Measurements from ENCODE around the gene PLOD1.
A peak's percentile ranks its signal among the peaks of the same experiment; 100 is the strongest.

Gene PLOD1

DNA sequence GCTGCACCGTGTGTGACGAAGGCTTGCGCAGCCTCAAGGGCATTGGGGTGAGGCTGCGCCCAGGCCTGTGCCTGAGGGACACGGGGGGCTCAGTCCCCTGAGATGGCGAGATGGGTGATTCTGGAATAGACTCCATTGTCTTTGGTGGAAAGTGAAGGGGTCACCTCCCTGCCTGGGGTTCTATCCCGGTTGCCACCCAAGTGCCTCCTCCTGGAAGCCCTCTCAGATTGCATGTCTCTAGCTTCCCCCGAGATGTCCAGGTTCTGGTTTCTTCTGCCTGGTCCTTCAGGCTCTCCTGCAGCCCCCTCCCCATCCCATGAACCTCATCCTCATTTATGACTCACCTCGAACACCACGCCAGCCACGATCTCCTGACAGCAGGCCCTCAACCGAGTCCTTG is 23.4 kb downstream of the PLOD1 start:
- H3K4me3 ChIP-seq (ENCODE audit: low read length): no peak overlapping the region
- TF ChIP-seq, protein P1, sequence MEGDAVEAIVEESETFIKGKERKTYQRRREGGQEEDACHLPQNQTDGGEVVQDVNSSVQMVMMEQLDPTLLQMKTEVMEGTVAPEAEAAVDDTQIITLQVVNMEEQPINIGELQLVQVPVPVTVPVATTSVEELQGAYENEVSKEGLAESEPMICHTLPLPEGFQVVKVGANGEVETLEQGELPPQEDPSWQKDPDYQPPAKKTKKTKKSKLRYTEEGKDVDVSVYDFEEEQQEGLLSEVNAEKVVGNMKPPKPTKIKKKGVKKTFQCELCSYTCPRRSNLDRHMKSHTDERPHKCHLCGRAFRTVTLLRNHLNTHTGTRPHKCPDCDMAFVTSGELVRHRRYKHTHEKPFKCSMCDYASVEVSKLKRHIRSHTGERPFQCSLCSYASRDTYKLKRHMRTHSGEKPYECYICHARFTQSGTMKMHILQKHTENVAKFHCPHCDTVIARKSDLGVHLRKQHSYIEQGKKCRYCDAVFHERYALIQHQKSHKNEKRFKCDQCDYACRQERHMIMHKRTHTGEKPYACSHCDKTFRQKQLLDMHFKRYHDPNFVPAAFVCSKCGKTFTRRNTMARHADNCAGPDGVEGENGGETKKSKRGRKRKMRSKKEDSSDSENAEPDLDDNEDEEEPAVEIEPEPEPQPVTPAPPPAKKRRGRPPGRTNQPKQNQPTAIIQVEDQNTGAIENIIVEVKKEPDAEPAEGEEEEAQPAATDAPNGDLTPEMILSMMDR (conservative IDR thresholded peaks at IDR 0.05; ENCODE audit: low read depth, low read length): no peak
- no peak for DNase-seq (ENCODE audit: low read depth)

DNA sequence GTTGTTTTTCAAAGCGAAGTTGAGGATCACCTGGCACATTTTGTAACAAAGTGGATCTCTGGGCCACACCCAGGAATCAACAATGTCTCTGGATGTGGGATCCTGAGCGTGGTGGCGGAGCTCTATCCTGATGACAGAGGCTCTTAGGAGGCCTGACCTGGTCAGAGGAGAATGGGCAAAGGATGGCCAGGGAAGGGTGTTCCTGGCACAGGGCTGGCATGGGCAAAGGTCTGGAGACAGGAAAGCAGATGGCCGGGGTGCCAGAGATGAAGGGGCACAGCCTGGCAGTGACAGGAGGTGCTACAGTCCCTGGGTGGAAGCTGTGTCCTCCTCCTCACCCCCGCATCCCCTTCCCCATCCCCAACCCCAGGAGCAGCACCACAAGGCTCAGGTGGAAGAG is 25.8 kb downstream of the PLOD1 start:
- no peak overlapping the region for H3K4me3 ChIP-seq (ENCODE audit: low read length)
- DNase-seq (ENCODE audit: low read depth): no peak
- TF ChIP-seq, protein P1 (conservative IDR thresholded peaks at IDR 0.05; ENCODE audit: low read depth, low read length): no peak

DNA sequence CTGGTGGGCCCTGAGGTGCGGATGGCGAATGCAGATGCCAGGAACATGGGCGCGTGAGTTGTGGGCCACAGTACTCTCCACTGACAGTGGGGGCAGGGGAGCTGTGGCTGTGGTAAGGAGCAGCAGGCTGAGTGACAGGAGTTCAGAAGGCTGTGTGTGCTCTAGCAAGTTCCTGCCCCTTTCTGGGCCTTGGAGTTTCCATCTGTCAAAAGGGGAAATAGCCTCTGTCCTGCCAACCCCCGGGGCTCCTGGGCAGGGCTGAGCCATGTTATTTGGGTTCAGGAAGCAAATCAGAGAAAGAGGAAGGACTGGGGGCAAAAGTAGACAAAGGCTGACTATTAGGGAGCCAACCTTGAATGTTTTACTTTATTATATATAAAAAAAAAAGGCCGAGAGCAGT is 26.2 kb downstream of the PLOD1 start:
- TF ChIP-seq, protein P1 (conservative IDR thresholded peaks at IDR 0.05; ENCODE audit: low read depth, low read length): no peak
- no peak overlapping the region for H3K4me3 ChIP-seq (ENCODE audit: low read length)
- no peak for DNase-seq (ENCODE audit: low read depth)

DNA sequence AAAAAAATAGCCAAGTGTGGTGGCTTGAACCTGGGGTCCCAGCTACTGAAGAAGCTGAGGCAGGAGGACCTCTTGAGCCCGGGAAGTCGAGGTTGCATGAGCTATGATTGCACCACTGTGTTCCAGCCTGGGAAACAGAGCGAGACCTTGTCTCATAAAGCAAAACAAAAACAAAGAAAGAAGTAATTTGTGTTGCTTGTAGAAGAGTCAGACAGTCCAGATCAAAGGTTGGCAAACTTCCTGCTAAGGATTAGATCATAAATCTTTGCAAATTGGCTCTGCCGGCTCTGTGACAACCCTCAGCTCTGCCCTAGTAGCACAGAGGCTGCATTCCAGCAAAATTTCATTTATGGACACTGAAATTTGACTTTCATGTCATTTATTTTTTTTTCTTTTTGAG is 26.7 kb downstream of the PLOD1 start:
- DNase-seq (ENCODE audit: low read depth): peak; percentile 40
- TF ChIP-seq, protein P1 (conservative IDR thresholded peaks at IDR 0.05; ENCODE audit: low read depth, low read length): no peak
- H3K4me3 ChIP-seq (ENCODE audit: low read length): no peak overlapping the region

DNA sequence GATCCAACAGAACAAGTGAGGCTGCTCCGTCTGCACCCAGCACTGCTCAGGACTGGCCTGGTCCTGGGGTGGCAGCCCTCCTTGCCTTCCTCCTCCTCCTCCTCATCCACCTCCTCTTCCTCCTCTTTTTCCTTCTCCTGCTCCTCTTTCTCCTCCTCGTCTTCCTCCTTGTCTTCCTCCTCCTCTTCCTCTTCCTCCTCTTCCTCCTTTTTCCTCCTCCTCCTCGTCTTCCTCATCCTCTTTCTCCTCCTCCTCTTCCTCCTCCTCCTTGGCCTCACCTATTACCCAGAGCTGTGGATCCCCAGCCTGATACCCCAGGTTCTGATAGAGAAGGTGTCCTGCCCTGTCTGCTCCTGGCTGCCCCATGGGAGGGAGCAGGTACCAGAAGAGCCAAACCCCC is 29.1 kb downstream of the PLOD1 start:
- no peak for DNase-seq (ENCODE audit: low read depth)
- TF ChIP-seq, protein P1 (conservative IDR thresholded peaks at IDR 0.05; ENCODE audit: low read depth, low read length): no peak
- no peak overlapping the region for H3K4me3 ChIP-seq (ENCODE audit: low read length)

DNA sequence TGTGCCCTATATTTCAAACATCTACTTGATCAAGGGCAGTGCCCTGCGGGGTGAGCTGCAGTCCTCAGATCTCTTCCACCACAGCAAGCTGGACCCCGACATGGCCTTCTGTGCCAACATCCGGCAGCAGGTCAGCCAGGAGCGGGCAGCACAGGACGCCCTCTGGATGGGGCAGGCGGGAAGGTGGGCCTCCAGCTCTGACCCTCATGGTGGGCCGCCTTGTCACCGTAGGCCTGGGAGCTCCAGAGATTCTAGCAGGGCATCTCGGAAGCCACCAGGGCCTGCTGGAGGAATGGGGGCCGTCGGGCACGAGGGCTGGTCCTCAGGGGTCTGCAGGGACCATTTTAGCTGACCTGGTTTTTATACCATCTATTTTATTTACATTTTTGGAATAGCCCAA is 30.1 kb downstream of the PLOD1 start:
- TF ChIP-seq, protein P1 (conservative IDR thresholded peaks at IDR 0.05; ENCODE audit: low read depth, low read length): no peak
- no peak for DNase-seq (ENCODE audit: low read depth)
- H3K4me3 ChIP-seq (ENCODE audit: low read length): no peak overlapping the region

DNA sequence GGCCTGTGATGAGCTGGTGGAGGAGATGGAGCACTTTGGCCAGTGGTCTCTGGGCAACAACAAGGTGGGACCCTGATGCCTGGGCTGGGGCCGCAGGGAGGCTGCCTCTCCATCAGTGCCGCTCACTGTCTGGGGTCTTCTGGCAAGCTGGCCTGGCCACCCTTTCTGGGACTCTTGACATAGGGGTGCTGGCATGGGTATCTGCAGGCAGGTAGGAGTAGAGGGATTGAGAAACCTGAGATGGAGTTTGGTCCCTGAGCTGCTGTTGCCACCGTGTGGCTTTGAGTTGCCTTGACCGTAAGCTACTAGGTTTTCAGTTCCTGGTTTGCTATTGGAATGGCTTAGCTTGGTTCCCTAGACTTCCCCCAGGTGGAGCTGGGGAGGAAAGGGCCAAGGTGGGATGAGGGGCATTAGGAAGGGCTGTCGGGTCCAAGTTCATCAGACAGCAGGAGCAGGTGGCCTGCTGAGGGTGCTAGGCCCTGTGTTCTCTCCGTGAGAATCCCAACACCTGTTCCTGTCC is 32.6 kb downstream of the PLOD1 start:
- TF ChIP-seq, protein P1 (conservative IDR thresholded peaks at IDR 0.05; ENCODE audit: low read depth, low read length): peak; percentile 64
- peak; percentile 7 for DNase-seq (ENCODE audit: low read depth)

More for the DNA sequence above, 32.6 kb downstream of the PLOD1 start:
- H3K4me3 ChIP-seq (ENCODE audit: low read length): no peak overlapping the region

All from retinal pigment epithelial cell (primary cell).